Adrenal gland (tissue), 12 donors: ENCODE results near the gene CSNK1E. TPM values are rescaled to one million over a fixed set of nuclear protein-coding genes. Genes with fewer than 3 reads are reported as not detected.
"Not testable (repeated sequence)": the region's sequence is repeated elsewhere in the genome, so short reads cannot be mapped to it uniquely, and the experiment has no call there.

Source experiments
- DNase-seq, 7 donors: peaks; one replicate each; pipeline ENCODE4 v3.0.0-alpha.2; 2019 to 2020
- H3K27ac ChIP-seq, 5 donors: fragments of 200-600 bp; sonication (generic) in 4 of 5; 1 replicate in 3 of 5; 2 replicates in 2 of 5; pipeline versions ENCODE4 v1.5.1 to v1.8.0; 2016 to 2020; ENCODE audit warnings: mild to moderate bottlenecking in 1 of 5
- H3K27me3 ChIP-seq: fragments of 200-600 bp; 2 replicates; pipeline ENCODE4 v1.8.0; 2021
- H3K36me3 ChIP-seq, 2 donors: fragments of 200-600 bp; replicated peaks in 1 of 2; 1 replicate in 1 of 2; 2 replicates in 1 of 2; pipeline versions ENCODE4 v1.5.1 to v1.8.0; 2018 to 2022
- H3K4me1 ChIP-seq, 2 donors: fragments of 200-600 bp; replicated peaks in 1 of 2; 1 replicate in 1 of 2; 2 replicates in 1 of 2; pipeline versions ENCODE4 v1.5.1 to v1.8.0; 2018 to 2021
- H3K4me3 ChIP-seq, 4 donors: fragments of 200-600 bp; sonication (generic) in 3 of 4; one replicate each; pipeline ENCODE4 v1.5.1; 2016 to 2018
- H3K9me3 ChIP-seq, 3 donors: fragments of 200-600 bp; sonication (generic) in 1 of 3; replicated peaks in 1 of 3; 1 replicate in 2 of 3; 2 replicates in 1 of 3; pipeline versions ENCODE4 v1.5.1 to v1.8.0; 2016 to 2021
- POLR2A ChIP-seq, 2 donors: fragments of 450-650 bp; IDR thresholded peaks; one replicate each; pipeline ENCODE4 v1.6.1; 2017; ENCODE audit warnings: antibody characterized with exemption in 2 of 2, mild to moderate bottlenecking in 2 of 2, moderate library complexity in 1 of 2
- WGBS, 4 donors: extraction: QIAGEN DNeasy Blood & Tissue Kit in 2 of 4; methylation state at CpG; one replicate each; pipeline versions ENCODE4 v1.1.5 to v1.1.7; 2013 to 2017; 5-methylcytosine and 5-hydroxymethylcytosine counted together
- intact Hi-C, 2 donors: fragments of 100-400 bp; cut with DNase I; formaldehyde crosslinking; loops; one replicate each; pipeline versions ENCODE4 v1.14.1 to v1.15.0; 2022 to 2023
- polyA plus RNA-seq, 3 donors: library from polyadenylated mRNA; stranded (reverse); fragments of 200-250 nt in 2 of 3; fragments of 350-450 nt in 1 of 3; fragmentation: Illumina TruSeq in 1 of 3; extraction: RNeasy Lipid Tissue Mini Kit (QIAGEN cat#74804) in 1 of 3; gene quantifications; one replicate each; pipeline ENCODE4 v1.2.3, GENCODE V29; 2013 to 2014
- total RNA-seq, 9 donors: library from RNA; depleted of rRNA in 4 of 9; stranded (reverse); fragments of >200 nt in 4 of 9; fragments of 120-200 nt in 1 of 9; fragmentation: NEBNext Ultra II Directional in 1 of 9; extraction: Animal tissue kit (Norgen Biotek cat#: 25700) in 1 of 9; gene quantifications; one replicate each; pipeline versions ENCODE4 v1.1.0 to v1.2.4, GENCODE V29; 2013 to 2023
- TF ChIP-seq, protein P1 (sequence below), 6 experiments: fragments of 450-650 bp in 4 of 6; fragments of 200-600 bp in 2 of 6; sonication (generic) in 1 of 6; IDR thresholded peaks; 1 replicate in 5 of 6; 2 replicates in 1 of 6; pipeline versions ENCODE4 v1.5.1 to v1.8.0; 2016 to 2021; ENCODE audit warnings: antibody characterized with exemption in 6 of 6, mild to moderate bottlenecking in 2 of 6, moderate library complexity in 1 of 6
- donor health status: healthy with polysubstance abuse.
- donor health status: Bipolar disorder and iron deficiency.
- donor health status: DM: yes; HTN: yes; CAD: no.
- donor health status: DM: no; HTN: no; CAD: no.
- donor health status: DM: no; HTN: no; CAD: no.
- donor health status: DM: yes; HTN: yes; CAD: no.

CSNK1E gene
- total and polyA plus RNA-seq, 12 donors = 28.4 to 142 (median 73.7) TPM

DNA sequence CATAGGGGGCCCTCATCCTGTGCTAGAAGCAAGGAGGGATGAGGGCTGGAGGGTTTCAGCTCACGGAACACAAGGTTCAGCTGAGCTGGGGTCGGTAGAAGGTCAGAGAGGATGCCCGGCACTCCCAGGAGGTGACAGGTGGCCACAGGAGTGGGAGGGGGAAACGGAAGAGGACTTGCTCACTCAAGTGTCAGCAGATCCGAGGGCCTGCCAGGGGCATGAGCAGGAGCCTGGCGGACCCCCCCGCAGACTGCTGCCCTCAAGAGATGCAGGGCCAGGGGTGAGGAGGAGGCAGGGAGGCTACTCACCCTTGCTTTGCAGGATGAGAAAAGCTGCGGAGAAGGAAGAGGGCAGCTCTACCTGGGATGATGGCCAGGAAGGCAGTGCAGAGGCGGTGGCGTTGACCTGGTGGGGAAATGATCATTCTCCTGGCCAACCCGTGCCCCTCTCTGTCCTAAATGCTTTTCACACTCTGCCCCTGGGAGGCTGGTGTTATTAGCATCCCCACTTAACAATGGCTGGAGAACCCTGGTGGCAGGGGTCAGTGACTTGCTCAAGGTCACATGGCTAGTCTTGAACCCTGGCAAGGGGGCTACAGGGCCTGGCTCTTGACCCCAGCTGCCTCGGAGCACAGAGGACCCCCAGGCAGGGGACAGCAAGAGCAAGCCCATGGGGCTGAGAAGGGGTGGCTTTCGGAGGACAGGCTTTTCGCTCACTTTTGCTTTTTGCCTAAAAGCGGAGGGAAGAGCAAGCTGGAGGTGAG is 30.1 kb upstream of the CSNK1E start:
- intact Hi-C loops = no loop called here
- DNase-seq = peak in 4 of 7 donors; percentile 12 to 42 (median 18)
- 50 to 58% (median 52%) methylated on average over 13 to 15 of the region's 15 CpGs for WGBS, 4 donors

DNA sequence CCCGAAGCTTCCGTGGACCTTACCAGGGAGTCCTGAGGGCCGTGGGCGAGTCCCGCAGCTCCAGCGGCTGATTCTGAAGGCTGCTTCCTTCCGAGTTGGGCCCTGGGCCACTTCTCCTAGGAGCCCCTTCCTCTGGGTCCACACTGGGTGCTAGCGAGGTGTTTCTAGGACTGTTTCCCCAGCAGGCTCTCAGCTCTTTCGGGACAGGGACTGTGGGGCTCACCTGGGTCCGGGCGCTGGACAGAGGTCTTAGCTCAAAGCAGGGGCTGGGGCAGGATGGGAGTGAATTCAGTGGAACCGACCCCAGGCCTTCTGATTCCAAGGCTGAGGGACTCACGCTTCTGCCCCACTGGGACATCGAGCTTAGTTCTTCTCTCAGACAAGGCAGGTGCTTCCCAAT is 29.3 kb upstream of the CSNK1E start:
- intact Hi-C loops = no loop called here
- Histone ChIP-seq H3K36me3 (no peaks in the 10 kb centered on the region), H3K27ac (no peak overlapping the region)

More for the DNA sequence above, 30.1 kb upstream of the CSNK1E start:
- Histone ChIP-seq H3K9me3 (no peaks in the 10 kb centered on the region), H3K27me3 (no peaks in the 10 kb centered on the region), H3K4me1 (no peaks in the 10 kb centered on the region), H3K36me3 (no peaks in the 10 kb centered on the region), H3K27ac (no peak overlapping the region), H3K4me3 (no peak overlapping the region)
- no peak for TF ChIP-seq POLR2A (IDR thresholded peaks at IDR 0.05)
- TF ChIP-seq, protein P1, sequence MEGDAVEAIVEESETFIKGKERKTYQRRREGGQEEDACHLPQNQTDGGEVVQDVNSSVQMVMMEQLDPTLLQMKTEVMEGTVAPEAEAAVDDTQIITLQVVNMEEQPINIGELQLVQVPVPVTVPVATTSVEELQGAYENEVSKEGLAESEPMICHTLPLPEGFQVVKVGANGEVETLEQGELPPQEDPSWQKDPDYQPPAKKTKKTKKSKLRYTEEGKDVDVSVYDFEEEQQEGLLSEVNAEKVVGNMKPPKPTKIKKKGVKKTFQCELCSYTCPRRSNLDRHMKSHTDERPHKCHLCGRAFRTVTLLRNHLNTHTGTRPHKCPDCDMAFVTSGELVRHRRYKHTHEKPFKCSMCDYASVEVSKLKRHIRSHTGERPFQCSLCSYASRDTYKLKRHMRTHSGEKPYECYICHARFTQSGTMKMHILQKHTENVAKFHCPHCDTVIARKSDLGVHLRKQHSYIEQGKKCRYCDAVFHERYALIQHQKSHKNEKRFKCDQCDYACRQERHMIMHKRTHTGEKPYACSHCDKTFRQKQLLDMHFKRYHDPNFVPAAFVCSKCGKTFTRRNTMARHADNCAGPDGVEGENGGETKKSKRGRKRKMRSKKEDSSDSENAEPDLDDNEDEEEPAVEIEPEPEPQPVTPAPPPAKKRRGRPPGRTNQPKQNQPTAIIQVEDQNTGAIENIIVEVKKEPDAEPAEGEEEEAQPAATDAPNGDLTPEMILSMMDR (IDR thresholded peaks at IDR 0.05) = no peak

DNA sequence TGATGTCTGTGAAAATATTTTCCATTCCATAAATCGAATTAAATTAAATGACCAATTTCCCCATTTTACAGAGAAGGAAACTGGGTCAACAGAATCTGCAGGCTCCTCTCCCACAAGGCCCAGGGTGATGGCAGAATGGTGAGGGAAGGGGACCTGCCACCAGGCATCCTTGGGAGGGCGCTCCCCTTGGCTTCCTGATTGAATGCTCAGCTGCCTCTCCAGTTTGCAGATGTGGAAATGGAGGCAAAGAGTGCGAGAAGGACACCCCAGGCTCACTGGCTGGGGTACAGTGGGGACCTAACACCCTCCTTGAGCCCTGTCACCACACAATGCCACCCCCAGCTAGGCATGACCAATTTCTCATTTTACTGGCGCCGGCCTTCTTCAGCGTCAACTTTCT is 28.5 kb upstream of the CSNK1E start:
- no peaks in the 10 kb centered on the region for H3K9me3 ChIP-seq
- no peaks in the 10 kb centered on the region for H3K27me3 ChIP-seq
- WGBS, 4 donors = 88 to 93% (median 89%) methylated on average over 6 of the region's 6 CpGs
- H3K4me3 ChIP-seq = no peak overlapping the region
- peak in 2 of 7 donors; percentile 4 to 13 for DNase-seq
- H3K4me1 ChIP-seq = no peaks in the 10 kb centered on the region
- H3K36me3 ChIP-seq = no peaks in the 10 kb centered on the region
- H3K27ac ChIP-seq = no peak overlapping the region
- TF ChIP-seq, protein P1 (IDR thresholded peaks at IDR 0.05) = no peak
- TF ChIP-seq POLR2A (IDR thresholded peaks at IDR 0.05) = no peak
- intact Hi-C loops = no loop called here

More for the DNA sequence above, 29.3 kb upstream of the CSNK1E start:
- no peaks in the 10 kb centered on the region for H3K4me1 ChIP-seq
- no peaks in the 10 kb centered on the region for H3K27me3 ChIP-seq
- H3K9me3 ChIP-seq = no peaks in the 10 kb centered on the region
- peak in 4 of 7 donors; percentile 9 to 38 (median 15) for DNase-seq
- no peak overlapping the region for H3K4me3 ChIP-seq
- 50 to 85% (median 81%) methylated on average over 7 to 14 of the region's 14 CpGs for WGBS, 4 donors
- no peak for TF ChIP-seq POLR2A (IDR thresholded peaks at IDR 0.05)
- TF ChIP-seq, protein P1 (IDR thresholded peaks at IDR 0.05) = no peak

DNA sequence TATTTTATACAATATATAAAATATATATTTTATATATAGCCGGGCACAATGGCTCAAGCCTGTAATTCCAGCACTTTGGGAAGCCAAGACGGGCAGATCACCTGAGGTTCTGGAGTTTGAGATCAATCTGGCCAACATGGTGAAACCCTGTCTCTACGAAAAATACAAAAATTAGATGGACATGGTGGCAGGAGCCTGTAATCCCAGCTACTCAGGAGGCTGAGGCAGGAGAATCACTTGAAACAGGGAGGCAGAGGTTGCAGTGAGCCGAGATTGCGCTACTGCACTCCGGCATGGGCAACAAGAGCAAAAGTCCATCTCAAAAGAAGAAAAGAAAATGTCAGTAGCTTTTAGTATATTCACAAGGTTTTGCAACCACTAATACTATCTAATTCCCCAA is 22.7 kb upstream of the CSNK1E start:
- H3K9me3 ChIP-seq, H3K27me3 ChIP-seq, H3K4me3 ChIP-seq, H3K36me3 ChIP-seq, H3K27ac ChIP-seq, intact Hi-C loops, H3K4me1 ChIP-seq: not testable (repeated sequence)
- peak in 2 of 7 donors; percentile 4 to 13 for DNase-seq
- WGBS, 4 donors = 83 to 93% (median 87%) methylated on average over 6 of the region's 6 CpGs
